Measurements from ENCODE around the gene NXNL2.

The NXNL2 gene

DNA sequence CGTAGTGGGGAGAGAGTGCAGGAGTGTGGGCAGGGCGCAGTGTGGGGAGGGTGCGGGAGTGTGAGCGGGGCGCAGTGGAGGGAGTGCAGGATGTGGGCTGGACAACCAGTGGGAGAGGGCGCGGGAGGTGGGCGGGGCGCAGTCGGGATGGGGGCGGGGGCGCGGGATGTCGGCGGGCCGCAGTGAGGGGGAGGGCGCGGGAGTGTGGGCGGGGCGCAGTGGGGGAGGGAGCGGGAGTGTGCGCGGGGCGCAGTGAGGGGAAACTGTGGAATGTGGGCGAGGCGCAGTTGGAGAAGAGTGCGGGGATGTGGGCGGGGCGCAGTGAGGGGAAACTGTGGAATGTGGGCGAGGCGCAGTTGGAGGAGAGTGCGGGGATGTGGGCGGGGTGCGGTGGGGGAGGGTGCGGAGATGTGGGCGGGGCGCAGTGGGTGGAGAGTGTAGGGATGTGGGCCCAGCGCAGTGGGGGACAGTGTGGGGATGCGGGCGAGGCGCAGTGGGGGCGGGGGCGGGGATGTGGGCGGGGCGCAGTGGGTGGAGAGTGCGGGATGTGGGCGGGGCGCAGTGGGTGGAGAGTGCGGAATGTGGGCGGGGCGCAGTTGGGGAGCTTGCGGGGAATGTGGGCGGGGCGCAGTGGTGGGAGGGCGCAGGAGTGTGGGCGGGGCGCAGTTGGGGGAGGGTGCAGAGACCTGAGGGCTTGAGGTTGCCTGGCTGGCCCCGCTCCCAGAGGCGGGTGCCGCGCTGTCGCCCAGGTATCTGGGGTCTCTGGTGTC is at the start of gene NXNL2:
Gene NXNL2, plus strand, starts transcription at position 723 of the 770 bp plus-strand sequence. CDS start 257 bp downstream, outside the sequence.
- in situ Hi-C loops (cut with HindIII; ENCODE audit: low sequenced_read_pairs): no loop called here
- peak within 1 kb of the TSS; percentile 63 for H3K4me3 ChIP-seq (ENCODE audit: low read depth, low read length)
- TF ChIP-seq, protein P1, sequence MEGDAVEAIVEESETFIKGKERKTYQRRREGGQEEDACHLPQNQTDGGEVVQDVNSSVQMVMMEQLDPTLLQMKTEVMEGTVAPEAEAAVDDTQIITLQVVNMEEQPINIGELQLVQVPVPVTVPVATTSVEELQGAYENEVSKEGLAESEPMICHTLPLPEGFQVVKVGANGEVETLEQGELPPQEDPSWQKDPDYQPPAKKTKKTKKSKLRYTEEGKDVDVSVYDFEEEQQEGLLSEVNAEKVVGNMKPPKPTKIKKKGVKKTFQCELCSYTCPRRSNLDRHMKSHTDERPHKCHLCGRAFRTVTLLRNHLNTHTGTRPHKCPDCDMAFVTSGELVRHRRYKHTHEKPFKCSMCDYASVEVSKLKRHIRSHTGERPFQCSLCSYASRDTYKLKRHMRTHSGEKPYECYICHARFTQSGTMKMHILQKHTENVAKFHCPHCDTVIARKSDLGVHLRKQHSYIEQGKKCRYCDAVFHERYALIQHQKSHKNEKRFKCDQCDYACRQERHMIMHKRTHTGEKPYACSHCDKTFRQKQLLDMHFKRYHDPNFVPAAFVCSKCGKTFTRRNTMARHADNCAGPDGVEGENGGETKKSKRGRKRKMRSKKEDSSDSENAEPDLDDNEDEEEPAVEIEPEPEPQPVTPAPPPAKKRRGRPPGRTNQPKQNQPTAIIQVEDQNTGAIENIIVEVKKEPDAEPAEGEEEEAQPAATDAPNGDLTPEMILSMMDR (IDR thresholded peaks at IDR 0.05; ENCODE audit: low read depth, low read length): no peak
- DNase-seq (ENCODE audit: low read depth, low spot score): peak; percentile 83

DNA sequence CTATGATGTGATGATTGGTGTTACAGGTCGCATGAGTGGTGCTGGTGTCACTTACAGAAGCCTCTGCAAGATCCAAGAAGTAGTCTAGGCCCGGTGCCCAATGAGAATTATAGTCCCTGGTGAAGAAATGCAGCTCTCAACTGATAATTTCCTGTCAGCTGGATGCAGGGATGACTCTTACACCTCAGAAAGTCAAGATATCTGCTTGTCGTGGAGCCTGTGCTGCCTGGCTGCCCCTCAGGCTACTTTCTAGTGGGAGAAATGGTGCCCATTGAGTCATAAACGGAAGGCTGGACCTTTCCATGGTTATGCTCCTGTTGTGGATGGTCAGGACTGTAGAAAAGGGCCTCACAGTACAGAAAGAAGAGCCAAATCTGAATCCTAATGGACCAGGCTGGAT is 46.8 kb upstream of the NXNL2 start:
- in situ Hi-C loops (cut with HindIII; ENCODE audit: low sequenced_read_pairs): no loop called here
- no peak for DNase-seq (ENCODE audit: low read depth, low spot score)
- H3K4me3 ChIP-seq (ENCODE audit: low read depth, low read length): no peak overlapping the region
- TF ChIP-seq, protein P1 (IDR thresholded peaks at IDR 0.05; ENCODE audit: low read depth, low read length): no peak

DNA sequence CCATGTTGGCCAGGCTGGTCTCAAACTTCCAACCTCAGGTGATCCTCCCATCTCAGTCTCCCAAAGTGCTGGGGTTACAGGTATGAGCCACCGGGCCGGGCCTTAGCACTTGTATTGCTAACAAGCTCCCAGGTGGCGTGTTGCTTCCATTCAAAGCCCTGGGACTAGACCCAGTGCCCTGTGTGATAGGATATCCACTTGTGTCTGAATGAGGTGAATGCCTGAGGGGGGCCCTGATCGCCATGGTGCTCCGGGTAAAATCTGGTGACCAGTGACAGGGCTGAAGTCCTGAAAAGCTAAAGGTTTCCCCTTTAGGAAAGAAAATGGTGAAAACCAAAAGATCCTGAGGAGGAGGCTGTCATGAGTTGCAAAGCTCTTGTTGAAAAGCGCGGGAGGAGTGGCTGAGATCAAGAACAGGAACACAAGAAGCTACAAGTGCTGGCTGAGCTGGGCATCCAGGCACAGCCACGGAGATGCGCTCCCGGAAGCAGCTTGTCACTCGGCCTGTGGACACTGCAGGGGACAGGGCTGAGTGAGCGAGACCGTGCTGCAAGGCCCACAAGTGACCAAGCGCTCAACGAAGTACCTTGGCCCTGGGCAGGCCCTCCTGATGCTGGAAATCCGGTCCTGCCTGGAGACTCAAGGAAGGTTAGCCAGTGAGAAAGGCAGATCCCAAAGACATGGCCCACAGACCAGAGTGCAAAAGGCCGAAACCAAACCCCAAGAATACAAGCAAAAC is 39.8 kb upstream of the NXNL2 start:
- DNase-seq (ENCODE audit: low read depth, low spot score): no peak
- TF ChIP-seq, protein P1 (IDR thresholded peaks at IDR 0.05; ENCODE audit: low read depth, low read length): no peak
- in situ Hi-C loops (cut with HindIII; ENCODE audit: low sequenced_read_pairs): no loop called here
- no peak overlapping the region for H3K4me3 ChIP-seq (ENCODE audit: low read depth, low read length)

DNA sequence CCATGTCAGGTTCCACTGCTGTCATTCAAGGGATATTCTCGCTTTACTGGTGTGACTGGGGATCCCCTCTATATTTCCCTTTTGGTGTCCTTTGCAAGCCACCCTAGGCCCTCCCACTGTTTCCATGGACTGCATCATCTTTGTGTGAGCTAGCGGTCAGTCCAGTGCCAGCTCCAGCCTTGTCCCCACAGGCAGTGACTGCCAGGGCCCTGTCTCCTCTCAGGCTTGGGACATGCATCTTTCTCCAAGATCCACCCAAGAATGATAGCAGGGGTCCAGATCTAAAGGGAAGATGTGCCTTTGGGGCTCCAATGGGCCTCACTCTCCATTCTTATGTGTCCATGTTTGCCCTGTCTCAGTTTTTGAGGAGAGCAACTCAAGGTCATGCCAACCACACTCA is 37.8 kb upstream of the NXNL2 start:
- TF ChIP-seq, protein P1 (IDR thresholded peaks at IDR 0.05; ENCODE audit: low read depth, low read length): no peak
- in situ Hi-C loops (cut with HindIII; ENCODE audit: low sequenced_read_pairs): no loop called here
- H3K4me3 ChIP-seq (ENCODE audit: low read depth, low read length): no peak overlapping the region

DNA sequence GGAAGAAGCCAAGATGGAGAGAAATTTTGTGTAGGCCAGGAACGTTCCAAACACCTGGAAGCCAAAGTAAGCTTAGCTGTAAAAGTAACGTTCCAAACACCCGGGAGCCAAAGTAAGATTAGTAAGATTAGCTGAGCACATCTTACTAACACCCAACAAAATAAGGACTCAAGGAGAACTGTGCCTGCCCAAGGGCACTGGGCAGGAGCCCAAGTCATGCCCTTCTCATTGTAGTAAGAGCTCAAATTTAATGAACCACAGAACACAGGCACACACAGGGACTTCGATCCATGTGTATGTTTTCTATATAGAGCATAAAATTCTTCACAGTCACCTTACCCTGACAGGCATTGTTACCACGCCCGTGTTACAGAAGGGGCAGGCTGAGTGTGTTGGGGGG is 36.1 kb upstream of the NXNL2 start:
- in situ Hi-C loops (cut with HindIII; ENCODE audit: low sequenced_read_pairs): no loop called here
- TF ChIP-seq, protein P1 (IDR thresholded peaks at IDR 0.05; ENCODE audit: low read depth, low read length): no peak
- no peak overlapping the region for H3K4me3 ChIP-seq (ENCODE audit: low read depth, low read length)
- DNase-seq (ENCODE audit: low read depth, low spot score): no peak

More for the DNA sequence above, 37.8 kb upstream of the NXNL2 start:
- DNase-seq (ENCODE audit: low read depth, low spot score): no peak

DNA sequence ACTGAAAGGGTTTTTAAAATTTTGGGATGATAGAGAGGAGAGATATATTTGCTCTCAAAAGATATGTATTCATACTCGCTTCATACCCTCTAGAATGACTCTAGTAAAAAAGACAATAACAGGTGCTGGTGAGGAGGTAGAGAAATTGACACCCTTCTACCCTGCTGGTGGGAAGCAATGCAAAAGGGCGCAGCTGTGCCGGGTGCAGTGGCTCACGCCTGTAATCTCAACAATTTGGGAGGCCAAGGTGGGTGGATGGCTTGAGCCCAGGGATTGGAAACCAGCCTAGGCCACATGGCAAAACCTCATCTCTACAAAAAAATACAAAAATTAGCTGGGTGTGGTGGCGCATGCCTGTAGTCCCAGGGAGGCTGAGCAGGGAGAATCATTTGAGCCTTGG is 33.9 kb upstream of the NXNL2 start:
- H3K4me3 ChIP-seq (ENCODE audit: low read depth, low read length): no peak overlapping the region
- no peak for DNase-seq (ENCODE audit: low read depth, low spot score)
- TF ChIP-seq, protein P1 (IDR thresholded peaks at IDR 0.05; ENCODE audit: low read depth, low read length): no peak
- in situ Hi-C loops (cut with HindIII; ENCODE audit: low sequenced_read_pairs): no loop called here
